ENCODE results near the gene CD81. TPM values are rescaled to one million over a fixed set of nuclear protein-coding genes. Genes with fewer than 3 reads are reported as not detected.

The CD81 gene
- total RNA-seq, 2 donors from 2014 or later = 433 to 528 TPM

DNA sequence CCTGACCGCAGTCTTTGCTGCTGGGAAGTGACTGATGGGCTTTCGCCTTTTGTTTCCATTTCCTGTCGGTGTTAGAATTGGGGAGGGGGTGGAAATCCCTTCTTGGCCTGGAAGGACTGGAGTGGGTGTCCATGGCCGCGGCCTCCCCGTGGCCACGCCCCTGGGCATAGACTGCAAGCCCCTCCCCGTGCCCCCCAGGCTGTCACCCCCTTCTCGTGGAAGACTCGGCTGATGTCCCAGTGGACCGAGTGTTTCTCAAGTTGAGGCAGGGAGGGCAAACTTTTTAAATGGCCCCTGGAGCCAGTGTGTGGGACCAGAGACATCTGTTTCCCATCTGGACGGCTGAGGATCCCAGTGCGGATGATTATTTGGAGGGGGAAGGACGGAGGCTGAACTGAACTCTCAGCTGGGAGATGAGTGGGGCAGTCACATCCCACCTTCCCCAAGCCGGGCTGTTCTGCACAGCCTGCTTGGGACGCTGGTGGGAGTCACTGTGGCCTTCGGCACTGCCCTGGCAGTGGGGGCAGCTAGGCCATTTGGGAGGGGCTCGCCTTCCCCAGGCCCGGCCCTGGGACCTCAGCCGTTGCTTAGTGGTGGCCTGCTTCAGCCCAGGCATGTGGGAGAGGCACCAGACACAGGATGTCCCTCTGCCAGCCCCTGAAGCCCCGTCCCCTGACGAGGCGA, 1.6 kb downstream of the CD81 start:
- peak overlapping the region; percentile 100 for H3K4me3 ChIP-seq
- H3K27ac ChIP-seq = peak overlapping the region; percentile 100
- H3K27me3 ChIP-seq = no peaks in the 10 kb centered on the region
- no peak for DNase-seq (ENCODE audit: low spot score)
- peaks cover 0 to 83% of the 10 kb centered on the region in 2 donors for H3K4me1 ChIP-seq
- TF ChIP-seq, protein P1, sequence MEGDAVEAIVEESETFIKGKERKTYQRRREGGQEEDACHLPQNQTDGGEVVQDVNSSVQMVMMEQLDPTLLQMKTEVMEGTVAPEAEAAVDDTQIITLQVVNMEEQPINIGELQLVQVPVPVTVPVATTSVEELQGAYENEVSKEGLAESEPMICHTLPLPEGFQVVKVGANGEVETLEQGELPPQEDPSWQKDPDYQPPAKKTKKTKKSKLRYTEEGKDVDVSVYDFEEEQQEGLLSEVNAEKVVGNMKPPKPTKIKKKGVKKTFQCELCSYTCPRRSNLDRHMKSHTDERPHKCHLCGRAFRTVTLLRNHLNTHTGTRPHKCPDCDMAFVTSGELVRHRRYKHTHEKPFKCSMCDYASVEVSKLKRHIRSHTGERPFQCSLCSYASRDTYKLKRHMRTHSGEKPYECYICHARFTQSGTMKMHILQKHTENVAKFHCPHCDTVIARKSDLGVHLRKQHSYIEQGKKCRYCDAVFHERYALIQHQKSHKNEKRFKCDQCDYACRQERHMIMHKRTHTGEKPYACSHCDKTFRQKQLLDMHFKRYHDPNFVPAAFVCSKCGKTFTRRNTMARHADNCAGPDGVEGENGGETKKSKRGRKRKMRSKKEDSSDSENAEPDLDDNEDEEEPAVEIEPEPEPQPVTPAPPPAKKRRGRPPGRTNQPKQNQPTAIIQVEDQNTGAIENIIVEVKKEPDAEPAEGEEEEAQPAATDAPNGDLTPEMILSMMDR (IDR thresholded peaks at IDR 0.05) = no peak
- no peaks in the 10 kb centered on the region for H3K9me3 ChIP-seq
- H3K36me3 ChIP-seq = no peaks in the 10 kb centered on the region

DNA sequence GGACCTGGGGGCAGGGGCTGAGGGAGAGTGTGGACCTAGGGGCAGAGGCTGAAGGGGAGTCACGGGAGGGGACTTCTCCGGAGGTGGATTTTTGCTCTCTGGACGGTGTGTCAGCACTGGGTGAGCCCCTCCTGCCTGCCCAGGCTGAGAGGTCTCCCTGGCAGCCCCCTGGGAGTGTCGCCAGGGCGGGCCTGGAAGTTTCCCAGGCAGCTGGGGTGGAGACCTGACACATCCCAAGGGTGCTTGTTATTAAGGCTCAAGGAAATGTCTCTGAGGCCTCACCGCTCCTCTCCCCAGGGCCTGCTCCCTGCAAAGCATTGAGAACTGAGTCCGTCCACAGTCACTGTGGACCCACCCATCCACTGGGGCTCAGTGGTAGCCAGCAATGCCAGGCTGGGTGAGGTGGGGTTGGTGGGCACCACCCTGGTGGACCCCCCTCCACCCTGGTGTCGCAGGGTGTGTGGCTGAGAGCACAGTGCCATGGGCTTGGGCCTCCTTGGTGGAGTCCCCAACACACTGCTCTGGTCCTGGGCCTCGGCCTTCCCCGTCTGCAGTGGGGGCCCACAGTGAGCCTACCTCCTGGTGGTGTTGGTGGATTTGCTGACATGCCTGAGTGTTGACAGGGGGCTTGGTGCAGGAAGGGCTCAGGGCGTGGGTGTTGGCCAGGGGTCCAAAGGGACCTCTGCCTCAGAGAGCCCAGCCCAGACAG, 2.5 kb downstream of the CD81 start:
- H3K27ac ChIP-seq = peak overlapping the region; percentile 100
- no peaks in the 10 kb centered on the region for H3K27me3 ChIP-seq
- H3K36me3 ChIP-seq = no peaks in the 10 kb centered on the region
- H3K4me3 ChIP-seq = peak overlapping the region; percentile 100
- peaks cover 0 to 86% of the 10 kb centered on the region in 2 donors for H3K4me1 ChIP-seq
- no peaks in the 10 kb centered on the region for H3K9me3 ChIP-seq
- DNase-seq (ENCODE audit: low spot score) = no peak
- TF ChIP-seq, protein P1 (IDR thresholded peaks at IDR 0.05) = no peak

DNA sequence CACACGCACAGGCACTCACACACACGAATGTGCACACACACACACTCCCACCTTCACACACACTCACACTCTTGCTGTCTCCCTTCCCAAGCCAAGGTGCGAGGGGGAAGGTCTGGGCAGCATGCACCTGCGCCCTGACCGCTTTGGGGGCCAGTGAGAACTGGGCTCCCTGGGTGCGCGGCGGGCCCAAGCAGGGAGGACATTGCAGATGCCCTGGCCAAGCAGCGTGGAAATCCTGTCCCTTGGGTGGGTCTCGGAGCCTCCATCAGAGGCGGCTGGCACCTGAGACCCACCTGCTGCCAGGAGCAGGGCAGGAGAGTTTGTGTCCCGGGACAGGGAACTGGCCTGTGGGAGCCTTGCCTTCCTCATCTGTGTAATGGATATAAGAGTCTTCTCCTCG, 3.3 kb downstream of the CD81 start:
- peak overlapping the region; percentile 11 to 100 for H3K4me3 ChIP-seq
- no peak for DNase-seq (ENCODE audit: low spot score)
- no peaks in the 10 kb centered on the region for H3K9me3 ChIP-seq
- peaks cover 0 to 88% of the 10 kb centered on the region in 2 donors for H3K4me1 ChIP-seq
- H3K27ac ChIP-seq = peak overlapping the region; percentile 100
- no peaks in the 10 kb centered on the region for H3K36me3 ChIP-seq
- TF ChIP-seq, protein P1 (IDR thresholded peaks at IDR 0.05) = no peak
- H3K27me3 ChIP-seq = no peaks in the 10 kb centered on the region

DNA sequence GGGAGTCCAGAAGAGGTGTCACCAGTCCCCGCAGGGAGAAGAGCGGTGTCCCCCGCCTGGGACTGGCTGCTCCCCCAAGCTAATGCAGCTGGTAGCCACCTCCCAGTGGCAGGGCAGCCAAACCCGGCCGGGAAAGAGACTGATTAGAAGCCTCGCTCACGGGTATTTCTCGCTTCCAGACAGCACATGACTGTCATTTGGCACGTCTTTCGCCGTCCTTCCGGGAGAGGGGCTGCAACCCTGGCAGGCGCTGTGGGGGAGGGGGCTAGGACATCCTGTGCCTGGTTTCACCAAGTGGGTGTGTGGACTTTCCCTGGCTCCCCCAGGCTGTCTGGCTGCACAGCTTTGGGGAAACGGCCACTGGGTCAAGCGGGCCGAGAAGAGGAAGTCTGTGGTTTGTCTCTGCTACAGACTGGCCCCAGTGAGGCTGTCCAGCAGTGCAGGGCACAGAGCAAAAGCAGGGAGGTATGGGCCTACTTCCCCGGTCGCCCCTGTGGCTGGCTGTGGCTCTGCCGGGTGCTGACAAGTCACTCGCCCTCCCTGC, 3.8 kb downstream of the CD81 start:
- TF ChIP-seq, protein P1 (IDR thresholded peaks at IDR 0.05) = no peak
- H3K27me3 ChIP-seq = no peaks in the 10 kb centered on the region
- no peaks in the 10 kb centered on the region for H3K36me3 ChIP-seq
- peak overlapping the region; percentile 11 to 100 for H3K4me3 ChIP-seq
- DNase-seq (ENCODE audit: low spot score) = peak; percentile 87
- H3K4me1 ChIP-seq = peaks cover 0 to 88% of the 10 kb centered on the region in 2 donors
- peak overlapping the region; percentile 100 for H3K27ac ChIP-seq
- no peaks in the 10 kb centered on the region for H3K9me3 ChIP-seq

DNA sequence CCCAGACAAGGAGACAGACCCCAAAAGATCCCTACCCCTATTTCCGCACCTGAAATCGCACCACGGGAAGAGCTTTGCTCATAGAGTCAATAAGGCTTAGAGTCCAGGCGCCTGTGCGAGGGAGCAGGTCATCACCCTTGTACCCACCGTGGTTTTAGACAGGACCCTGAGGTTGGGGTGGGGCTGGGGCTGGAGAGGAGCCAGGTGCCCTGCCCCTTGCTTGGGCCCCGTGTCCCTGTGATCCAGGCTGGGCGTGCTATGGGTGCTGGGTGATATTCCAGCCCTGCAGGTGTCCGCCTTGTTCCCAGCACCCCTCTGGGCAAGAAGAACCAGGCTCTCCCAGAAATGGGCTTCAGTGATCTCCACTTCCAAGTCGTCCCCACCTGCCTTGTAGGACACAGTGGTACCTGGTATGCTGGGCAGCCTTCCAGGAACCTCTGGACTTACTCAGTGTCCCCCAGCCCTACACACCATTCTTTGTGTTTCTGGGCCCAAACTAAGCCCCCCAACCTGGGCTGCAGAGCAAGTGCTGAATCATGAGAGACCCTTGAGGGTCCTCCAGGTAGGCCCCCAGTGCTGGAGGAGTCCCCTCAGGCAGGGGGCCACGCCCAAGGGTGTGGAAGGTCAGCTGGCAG, 4.5 kb downstream of the CD81 start:
- peaks cover 0 to 88% of the 10 kb centered on the region in 2 donors for H3K4me1 ChIP-seq
- DNase-seq (ENCODE audit: low spot score) = no peak
- H3K36me3 ChIP-seq = no peaks in the 10 kb centered on the region
- no peaks in the 10 kb centered on the region for H3K9me3 ChIP-seq
- no peaks in the 10 kb centered on the region for H3K27me3 ChIP-seq
- TF ChIP-seq, protein P1 (IDR thresholded peaks at IDR 0.05) = no peak
- peak overlapping the region in 1 of 2 donors; percentile 100 for H3K4me3 ChIP-seq
- H3K27ac ChIP-seq = peak overlapping the region; percentile 100
